NK-92 treated with Interleukin-12 subunit alpha and Interleukin-12 subunit beta, amount 100 ng/mL, for 24 hours (cell line): Measurements from ENCODE around the gene ARAF.

Experiments
- DNase-seq: peaks from one replicate; lab custom pipeline; 2025; lab: John Stamatoyannopoulos, UW

ARAF gene

DNA sequence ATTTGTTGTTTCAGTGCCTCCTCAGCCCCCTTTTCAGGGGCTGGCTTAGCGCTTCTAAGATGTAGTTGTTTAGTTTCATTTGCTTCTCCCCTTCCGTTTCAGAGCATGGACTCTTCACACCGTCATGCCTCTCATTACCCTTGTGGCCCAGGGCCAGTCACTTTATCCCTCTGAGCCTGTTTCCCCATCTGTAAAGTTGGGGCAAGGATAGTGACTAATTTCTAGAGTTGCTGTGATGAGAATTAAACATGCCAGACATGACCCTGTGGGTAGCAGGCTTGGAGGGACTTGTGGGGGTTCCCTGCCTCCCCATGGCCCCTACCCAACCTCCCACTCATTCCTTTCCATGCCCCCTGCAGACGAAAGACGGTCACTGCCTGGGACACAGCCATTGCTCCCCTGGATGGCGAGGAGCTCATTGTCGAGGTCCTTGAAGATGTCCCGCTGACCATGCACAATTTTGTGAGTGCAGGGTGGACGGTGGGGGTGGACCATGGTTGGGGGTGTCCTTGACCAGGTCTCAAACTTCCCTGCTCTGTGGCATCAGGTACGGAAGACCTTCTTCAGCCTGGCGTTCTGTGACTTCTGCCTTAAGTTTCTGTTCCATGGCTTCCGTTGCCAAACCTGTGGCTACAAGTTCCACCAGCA, 3.6 kb downstream of the ARAF start:
- no peak for DNase-seq

GRCh38 chrX:47566841-47567240, 5.8 kb downstream of the ARAF start:
- DNase-seq: no peak

GRCh38 chrX:47568656-47569295, 7.8 kb downstream of the ARAF start:
- no peak for DNase-seq

DNA sequence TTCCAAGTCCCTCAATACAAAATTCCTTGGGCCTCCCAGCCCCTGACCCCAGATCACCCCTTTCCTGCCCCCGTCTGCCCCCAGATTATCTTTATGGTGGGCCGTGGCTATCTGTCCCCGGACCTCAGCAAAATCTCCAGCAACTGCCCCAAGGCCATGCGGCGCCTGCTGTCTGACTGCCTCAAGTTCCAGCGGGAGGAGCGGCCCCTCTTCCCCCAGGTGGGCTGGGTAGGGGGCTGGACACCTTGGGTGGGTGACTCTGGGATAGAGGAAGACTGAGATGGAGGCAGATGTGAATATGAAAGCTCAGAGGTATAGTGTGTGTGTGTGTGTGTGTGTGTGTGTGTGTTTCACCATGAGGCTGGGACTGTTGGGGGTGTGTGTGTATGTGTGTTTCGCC, 9.8 kb downstream of the ARAF start:
- no peak for DNase-seq

DNA sequence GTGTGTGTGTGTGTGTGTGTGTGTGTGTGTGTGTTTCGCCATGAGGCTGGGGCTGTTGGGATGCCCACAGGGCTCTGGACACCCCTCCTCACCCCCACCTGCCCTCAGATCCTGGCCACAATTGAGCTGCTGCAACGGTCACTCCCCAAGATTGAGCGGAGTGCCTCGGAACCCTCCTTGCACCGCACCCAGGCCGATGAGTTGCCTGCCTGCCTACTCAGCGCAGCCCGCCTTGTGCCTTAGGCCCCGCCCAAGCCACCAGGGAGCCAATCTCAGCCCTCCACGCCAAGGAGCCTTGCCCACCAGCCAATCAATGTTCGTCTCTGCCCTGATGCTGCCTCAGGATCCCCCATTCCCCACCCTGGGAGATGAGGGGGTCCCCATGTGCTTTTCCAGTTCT, 10.2 kb downstream of the ARAF start:
- DNase-seq: no peak

DNA sequence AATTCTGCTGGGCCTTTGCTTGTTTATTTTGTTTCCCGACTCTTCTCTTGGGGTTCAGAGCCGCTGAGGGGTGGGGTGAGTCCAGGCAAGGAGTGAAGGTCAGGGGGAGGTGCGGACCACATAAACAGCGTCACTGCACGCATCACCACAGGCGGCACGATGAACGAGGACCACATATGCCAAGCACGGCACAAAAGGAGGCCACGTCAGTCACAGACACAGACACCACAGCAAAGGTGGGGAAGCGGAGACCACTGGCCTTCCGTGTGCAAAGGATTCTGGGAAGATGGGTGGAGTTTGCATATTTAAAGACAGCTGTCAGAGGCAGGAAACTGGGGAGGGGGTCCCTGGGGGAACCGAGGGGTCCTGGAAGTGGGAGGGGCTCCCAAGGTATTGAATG, 10.9 kb downstream of the ARAF start:
- DNase-seq: no peak

DNA sequence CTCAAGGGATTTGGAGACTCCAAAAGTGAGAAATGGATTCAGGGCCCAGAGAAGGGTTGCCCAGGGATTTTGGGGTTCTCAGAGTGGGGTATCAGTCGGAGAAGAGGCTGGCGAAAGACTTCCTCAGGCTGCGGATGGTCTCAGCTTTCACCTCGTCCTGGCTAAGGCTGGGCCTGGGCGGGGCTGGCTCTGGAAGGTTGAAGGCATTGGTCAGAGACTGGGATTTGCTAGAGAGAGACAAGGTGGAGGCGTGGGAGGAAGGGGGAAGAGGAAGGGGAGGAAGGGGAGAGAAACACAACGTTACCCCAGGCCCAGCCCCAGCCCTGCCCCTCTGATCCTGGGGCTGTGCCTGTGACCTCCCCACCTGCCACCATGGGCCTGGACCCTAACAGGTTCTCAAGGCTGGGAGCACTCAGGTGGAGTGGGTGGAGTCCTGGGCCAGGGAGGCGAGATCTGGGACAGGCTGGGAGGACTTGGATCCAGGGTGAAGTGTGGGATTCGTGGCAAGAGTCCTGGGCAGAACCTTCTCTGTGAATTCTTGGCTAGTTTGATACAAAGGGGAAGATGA, 11.9 kb downstream of the ARAF start:
- no peak for DNase-seq

DNA sequence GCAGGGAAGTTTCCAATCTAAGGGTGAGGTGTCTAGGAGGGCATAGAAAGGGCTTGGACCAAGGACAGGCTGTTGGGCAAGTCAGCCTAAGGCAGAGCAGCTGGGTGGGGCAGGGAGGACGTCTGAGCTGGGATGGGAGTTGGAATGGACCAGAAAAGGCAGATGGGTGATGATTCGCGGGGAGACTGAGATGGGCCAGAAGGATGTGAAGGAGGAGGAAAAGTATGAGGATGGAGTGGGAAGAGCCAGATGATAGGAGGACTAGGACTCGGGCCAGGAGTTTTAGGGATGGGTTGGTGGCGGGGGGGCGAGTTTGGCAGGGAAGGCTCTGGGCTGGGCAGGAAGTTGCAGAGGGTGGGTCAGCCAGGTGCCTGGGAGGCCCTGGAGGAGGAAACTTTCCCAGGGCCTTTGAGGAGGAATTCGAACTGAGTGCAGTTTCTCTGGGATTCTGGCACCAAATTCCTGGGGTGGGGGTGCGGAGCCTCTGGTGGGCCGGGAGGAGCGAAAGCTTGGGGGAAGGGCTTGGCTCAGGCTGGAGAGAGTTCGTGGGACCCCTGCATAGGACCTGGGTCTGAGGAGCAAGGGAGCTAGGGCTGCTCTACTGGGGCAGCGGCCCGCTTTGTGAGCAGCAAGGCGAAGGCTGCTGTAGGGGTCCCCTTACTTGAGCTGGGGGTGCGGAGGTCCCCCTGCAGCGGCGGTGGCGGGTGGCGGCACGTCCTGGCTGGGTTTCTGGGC, 12.5 kb downstream of the ARAF start:
- no peak for DNase-seq

- no peak for DNase-seq
These were observed 13.1 kb downstream of the ARAF start for GRCh38 chrX:47574076-47574546.

DNA sequence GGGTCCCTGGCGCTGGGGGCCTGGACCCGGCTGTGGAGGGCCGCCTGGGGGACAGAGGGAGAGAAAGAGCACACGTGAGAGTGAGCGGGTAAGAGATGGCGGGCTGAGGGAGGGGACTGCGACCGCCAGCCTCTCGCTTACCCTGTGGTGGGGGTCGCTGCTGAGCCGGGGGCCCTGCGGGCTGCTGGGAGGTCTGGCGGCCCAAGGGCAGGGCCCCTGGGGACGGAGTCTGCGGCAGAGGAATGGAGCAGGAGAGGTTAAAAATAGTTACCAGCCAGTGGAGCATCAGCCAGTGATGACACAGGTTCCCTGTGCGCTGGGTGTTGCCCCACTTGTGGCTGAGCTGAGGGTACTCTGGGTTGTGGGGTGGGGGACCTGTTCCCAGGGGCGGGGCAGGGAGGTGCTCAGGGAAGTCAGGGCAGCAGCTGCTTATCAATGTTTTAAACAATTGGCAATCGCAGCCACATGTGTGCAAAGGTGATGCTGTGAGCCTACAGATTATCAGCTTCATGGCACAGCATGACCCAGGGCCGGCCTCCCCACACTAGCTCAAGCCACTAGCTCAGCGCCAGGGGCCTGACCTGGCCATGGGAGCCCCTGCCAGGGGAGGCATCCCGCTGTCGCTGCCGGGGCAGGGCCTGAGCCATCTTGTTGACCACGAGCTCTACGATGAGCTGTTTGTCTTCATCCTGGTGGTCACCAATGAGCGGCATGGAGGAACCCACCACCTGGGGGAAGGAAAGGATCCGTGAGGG, 13.7 kb downstream of the ARAF start:
- no peak for DNase-seq

DNA sequence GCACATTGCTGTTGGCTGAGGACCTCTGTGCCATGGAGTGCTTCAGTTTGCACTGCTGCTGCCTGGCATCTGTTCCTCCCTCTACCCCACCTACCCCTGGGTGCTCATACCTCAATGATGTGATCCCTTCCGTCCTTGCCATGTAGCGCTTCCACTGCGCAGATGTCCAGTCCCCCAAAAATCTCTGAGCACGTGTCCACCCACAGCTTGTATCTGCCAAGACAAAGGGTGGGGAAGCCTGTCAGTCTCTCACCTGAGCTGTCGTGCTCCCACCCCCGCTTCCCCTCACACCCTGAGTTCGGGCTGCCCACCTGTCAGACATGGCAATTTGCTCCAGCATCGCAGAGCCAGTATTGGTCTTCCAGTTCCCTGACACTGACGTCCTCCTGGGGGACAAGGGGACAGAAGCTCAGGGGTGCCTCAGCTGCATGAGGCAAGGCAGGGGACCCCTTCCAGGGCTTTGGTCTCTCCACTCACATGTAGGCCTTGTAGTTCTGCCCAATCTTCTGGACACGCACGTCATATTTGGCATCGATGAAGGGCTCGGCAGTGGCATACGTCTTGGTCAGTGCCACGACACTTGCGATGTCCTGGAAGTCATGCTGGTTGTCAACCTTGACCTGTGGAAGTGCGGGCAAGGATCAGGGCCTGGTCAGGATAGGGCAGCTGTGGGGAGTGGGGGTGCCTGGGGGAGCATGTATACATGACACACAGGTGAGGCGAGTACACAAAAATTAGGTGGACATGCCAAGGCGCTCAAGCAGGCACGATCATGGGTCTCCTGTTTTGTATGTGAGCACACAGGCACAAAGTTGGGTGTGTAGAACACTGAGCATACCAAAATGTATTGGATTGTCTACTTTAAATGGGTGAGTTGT, 15.3 kb downstream of the ARAF start:
- no peak for DNase-seq

GRCh38 chrX:47577424-47577823, 16.4 kb downstream of the ARAF start:
- DNase-seq: no peak

DNA sequence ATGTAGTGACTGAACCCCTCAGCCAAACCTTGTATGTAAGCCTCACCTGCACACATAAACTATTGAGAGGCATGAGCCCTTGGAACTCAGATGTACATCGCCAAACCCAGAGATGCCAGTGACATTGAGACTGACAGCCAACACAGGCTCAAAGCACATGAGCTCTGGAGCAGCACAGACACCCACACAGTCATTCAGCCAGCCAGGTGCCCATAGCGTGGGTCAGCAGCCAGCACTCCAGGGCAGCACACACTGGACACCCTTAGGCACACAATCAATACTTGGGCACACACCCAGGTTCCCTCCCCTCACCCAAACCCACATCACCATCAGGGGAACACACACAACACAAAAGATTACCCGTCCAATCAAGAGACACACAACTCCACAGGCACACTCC, 16.9 kb downstream of the ARAF start:
- DNase-seq: no peak

DNA sequence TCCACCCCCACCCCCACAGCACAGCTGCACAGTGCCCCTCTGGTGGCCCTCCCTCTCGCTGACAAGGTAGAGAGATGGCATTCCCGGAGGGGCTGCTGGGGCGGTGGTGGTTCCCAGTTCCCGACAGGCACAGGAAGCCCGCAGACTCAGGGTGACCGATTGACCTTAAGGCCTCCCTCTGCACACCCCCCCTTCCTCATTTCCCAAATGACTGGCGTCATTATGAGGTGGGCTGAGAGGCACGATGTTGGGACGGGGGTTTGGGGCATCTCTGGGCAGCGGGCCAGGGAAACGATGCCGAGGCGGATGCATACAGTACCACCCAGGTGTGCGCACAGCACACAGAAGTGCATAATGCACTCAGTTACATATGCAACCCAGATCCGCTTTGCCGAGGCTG, 17.7 kb downstream of the ARAF start:
- no peak for DNase-seq

GRCh38 chrX:47579537-47579936, 18.5 kb downstream of the ARAF start:
- DNase-seq: no peak

DNA sequence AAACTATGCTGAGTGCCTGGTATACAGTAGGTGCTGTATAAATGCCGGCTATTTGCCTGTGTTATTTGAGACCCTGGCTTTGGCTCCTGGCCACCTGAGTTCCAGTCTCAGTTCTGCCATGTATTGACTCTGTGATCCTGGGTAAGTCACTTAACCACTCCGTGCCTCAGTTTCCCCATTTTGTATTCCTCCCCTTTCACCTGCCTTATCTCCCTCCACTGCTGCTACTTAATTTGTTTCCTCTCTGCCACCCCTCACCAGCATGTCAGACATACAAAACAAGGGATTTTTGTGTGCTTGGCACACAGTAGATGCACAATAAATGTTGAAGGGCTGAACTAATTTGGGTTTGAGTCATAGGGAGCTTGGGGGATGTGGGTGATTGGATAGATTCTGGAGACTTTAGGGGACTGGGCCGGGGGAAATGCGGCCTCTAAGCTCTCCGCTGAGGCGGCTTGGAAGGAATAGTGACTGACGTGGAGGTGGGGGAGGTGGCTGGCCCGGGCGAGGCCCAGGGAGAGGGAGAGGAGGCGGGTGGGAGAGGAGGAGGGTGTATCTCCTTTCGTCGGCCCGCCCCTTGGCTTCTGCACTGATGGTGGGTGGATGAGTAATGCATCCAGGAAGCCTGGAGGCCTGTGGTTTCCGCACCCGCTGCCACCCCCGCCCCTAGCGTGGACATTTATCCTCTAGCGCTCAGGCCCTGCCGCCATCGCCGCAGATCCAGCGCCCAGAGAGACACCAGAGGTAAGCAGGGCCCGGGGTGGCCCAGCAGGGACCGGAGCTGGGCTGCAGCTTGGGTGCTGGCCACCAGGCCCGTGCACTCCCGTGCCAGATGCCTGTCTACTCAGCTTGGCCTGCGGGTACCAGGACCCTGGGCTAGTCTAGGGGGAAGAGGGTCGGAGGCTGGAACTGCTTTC, 21.0 kb downstream of the ARAF start, which contains the start of gene TIMP1:
TIMP1 (plus strand) TSS at position 706 of the 917 bp plus-strand sequence. CDS start 980 bp downstream, outside the sequence.
- peak; percentile 86 for DNase-seq

- DNase-seq: no peak
These were observed 22.3 kb downstream of the ARAF start for GRCh38 chrX:47583240-47583861.

GRCh38 chrX:47584714-47585113, 23.7 kb downstream of the ARAF start:
- DNase-seq: no peak

DNA sequence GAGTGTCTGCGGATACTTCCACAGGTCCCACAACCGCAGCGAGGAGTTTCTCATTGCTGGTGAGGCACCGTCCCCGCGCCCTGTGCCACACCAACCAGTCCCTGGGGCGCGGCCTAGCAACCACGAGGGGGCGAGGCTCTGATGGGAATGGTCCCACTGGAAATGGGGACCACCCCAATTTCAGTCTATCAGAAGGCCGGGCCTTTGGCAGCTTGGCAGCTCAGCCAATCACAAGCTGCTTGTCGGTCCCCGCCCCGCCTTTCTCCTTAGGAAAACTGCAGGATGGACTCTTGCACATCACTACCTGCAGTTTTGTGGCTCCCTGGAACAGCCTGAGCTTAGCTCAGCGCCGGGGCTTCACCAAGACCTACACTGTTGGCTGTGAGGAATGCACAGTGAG, 24.3 kb downstream of the ARAF start:
- no peak for DNase-seq
